H1 (cell line): ENCODE results near the gene LPP.

Source experiments
- BACH1 ChIP-seq: IDR thresholded peaks from 2 replicates; pipeline ENCODE4 v1.6.1; 2012; ENCODE audit warnings: low read length, improper control_type of control experiment
- CHD2 ChIP-seq: IDR thresholded peaks from 2 replicates; pipeline ENCODE4 v1.6.1; 2012; ENCODE audit warnings: low read length, improper control_type of control experiment
- EGR1 ChIP-seq: IDR thresholded peaks from 2 replicates; pipeline ENCODE4 v1.6.1; 2011; ENCODE audit warnings: low read depth, low read length, borderline replicate concordance
- EZH2 ChIP-seq: fragments of 200-600 bp; sonication (generic); IDR thresholded peaks from 2 replicates; pipeline ENCODE4 v1.7.1; 2012; ENCODE audit warnings: low read depth, mild to moderate bottlenecking, moderate library complexity, low read length, inconsistent platforms; ENCODE audit not compliant: severe bottlenecking
- JUN ChIP-seq: IDR thresholded peaks from 2 replicates; pipeline ENCODE4 v1.6.1; 2011; ENCODE audit warnings: low read depth, mild to moderate bottlenecking, improper control_type of control experiment, low read length
- POLR2A ChIP-seq, 2 experiments: IDR thresholded peaks; 1 replicate in 1 of 2; 2 replicates in 1 of 2; pipeline ENCODE4 v1.6.1; 2011; ENCODE audit warnings: low read depth in 2 of 2, low read length in 2 of 2, mild to moderate bottlenecking in 2 of 2; ENCODE audit errors: control extremely low read depth in 1 of 2
- POLR2AphosphoS5 ChIP-seq: IDR thresholded peaks from 2 replicates; pipeline ENCODE4 v1.6.1; 2011; ENCODE audit warnings: low read depth, low read length
- RFX5 ChIP-seq: IDR thresholded peaks from 2 replicates; pipeline ENCODE4 v1.6.1; 2011; ENCODE audit warnings: low read depth, low read length, improper control_type of control experiment, borderline replicate concordance
- SP4 ChIP-seq: IDR thresholded peaks from 2 replicates; pipeline ENCODE4 v1.6.1; 2012; ENCODE audit warnings: low read length, inconsistent platforms
- TAF1 ChIP-seq: IDR thresholded peaks from 2 replicates; pipeline ENCODE4 v1.6.1; 2011; ENCODE audit warnings: mild to moderate bottlenecking, low read depth, low read length
- TCF12 ChIP-seq: IDR thresholded peaks from 2 replicates; pipeline ENCODE4 v1.6.1; 2011; ENCODE audit warnings: low read depth, mild to moderate bottlenecking, low read length
- TF ChIP-seq, protein P1 (sequence below): IDR thresholded peaks from 2 replicates; pipeline ENCODE4 v1.6.1; 2012; ENCODE audit warnings: inconsistent platforms
- TF ChIP-seq, protein P2 (sequence below), 3 experiments: IDR thresholded peaks; 1 replicate in 2 of 3; 2 replicates in 1 of 3; pipeline versions ENCODE4 v1.5.1 to v1.6.1; 2011; ENCODE audit warnings: low read length in 3 of 3, mild to moderate bottlenecking in 3 of 3, inconsistent platforms in 2 of 3, low read depth in 1 of 3, moderate library complexity in 1 of 3; ENCODE audit not compliant: insufficient read depth in 1 of 3; ENCODE audit errors: control extremely low read depth in 1 of 3
- TF ChIP-seq, protein P3 (sequence below): IDR thresholded peaks from 2 replicates; pipeline ENCODE4 v1.6.1; 2012; ENCODE audit warnings: low read length, inconsistent platforms

DNA sequence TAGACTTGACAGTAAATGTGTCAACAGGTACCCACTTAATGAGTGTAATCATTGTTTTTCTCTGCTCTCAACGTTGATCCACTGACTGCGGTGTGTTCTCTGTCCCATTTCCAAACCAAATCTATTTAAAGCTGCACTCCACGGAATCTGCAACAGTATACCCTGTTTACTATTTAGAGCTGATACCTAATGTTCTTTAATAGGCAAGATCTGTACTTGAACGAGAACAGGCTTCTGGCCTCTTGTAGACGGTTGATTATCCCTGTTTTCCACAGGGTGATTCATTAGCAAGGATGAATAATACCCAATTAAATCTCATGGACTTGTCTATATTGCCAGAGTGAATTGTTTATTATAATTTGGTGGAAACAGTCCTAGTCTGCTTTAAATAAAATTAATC, 189.9 kb downstream of the LPP start:
- TF ChIP-seq BACH1: no peak
- TF ChIP-seq, protein P1, sequence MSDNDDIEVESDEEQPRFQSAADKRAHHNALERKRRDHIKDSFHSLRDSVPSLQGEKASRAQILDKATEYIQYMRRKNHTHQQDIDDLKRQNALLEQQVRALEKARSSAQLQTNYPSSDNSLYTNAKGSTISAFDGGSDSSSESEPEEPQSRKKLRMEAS: no peak
- TF ChIP-seq EZH2: no peak
- TF ChIP-seq, protein P2, sequence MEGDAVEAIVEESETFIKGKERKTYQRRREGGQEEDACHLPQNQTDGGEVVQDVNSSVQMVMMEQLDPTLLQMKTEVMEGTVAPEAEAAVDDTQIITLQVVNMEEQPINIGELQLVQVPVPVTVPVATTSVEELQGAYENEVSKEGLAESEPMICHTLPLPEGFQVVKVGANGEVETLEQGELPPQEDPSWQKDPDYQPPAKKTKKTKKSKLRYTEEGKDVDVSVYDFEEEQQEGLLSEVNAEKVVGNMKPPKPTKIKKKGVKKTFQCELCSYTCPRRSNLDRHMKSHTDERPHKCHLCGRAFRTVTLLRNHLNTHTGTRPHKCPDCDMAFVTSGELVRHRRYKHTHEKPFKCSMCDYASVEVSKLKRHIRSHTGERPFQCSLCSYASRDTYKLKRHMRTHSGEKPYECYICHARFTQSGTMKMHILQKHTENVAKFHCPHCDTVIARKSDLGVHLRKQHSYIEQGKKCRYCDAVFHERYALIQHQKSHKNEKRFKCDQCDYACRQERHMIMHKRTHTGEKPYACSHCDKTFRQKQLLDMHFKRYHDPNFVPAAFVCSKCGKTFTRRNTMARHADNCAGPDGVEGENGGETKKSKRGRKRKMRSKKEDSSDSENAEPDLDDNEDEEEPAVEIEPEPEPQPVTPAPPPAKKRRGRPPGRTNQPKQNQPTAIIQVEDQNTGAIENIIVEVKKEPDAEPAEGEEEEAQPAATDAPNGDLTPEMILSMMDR (IDR thresholded peaks at IDR 0.05; ENCODE audit: control extremely low read depth in 1 of 3, insufficient read depth in 1 of 3, low read depth in 1 of 3, low read length in 3 of 3): no peak
- TF ChIP-seq POLR2AphosphoS5: no peak
- no peak for TF ChIP-seq RFX5
- no peak for TF ChIP-seq JUN
- no peak for TF ChIP-seq TAF1
- TF ChIP-seq, protein P3, sequence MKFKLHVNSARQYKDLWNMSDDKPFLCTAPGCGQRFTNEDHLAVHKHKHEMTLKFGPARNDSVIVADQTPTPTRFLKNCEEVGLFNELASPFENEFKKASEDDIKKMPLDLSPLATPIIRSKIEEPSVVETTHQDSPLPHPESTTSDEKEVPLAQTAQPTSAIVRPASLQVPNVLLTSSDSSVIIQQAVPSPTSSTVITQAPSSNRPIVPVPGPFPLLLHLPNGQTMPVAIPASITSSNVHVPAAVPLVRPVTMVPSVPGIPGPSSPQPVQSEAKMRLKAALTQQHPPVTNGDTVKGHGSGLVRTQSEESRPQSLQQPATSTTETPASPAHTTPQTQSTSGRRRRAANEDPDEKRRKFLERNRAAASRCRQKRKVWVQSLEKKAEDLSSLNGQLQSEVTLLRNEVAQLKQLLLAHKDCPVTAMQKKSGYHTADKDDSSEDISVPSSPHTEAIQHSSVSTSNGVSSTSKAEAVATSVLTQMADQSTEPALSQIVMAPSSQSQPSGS: no peak
- no peak for TF ChIP-seq SP4
- no peak for TF ChIP-seq EGR1
- no peak for TF ChIP-seq CHD2
- TF ChIP-seq TCF12: no peak
- no peak for TF ChIP-seq POLR2A (IDR thresholded peaks at IDR 0.05; ENCODE audit: control extremely low read depth in 1 of 2, low read depth in 2 of 2, low read length in 2 of 2)
